SK-N-SH (cell line): ENCODE measurements around the gene C3orf20. TPM values are rescaled to one million over a fixed set of nuclear protein-coding genes. Genes with fewer than 3 reads are reported as not detected.

Source experiments
- CTCF ChIA-PET: fragments of 300-600, 350-600 bp; formaldehyde crosslinking; extraction: SDS; loops from one replicate; lab custom pipeline; 2021; lab: Yijun Ruan, JAX
- POLR2A ChIA-PET: fragments of 350-600 bp; sonication (Branson Sonifier 250); formaldehyde crosslinking; extraction: SDS; loops from one replicate; lab custom pipeline; 2020; ENCODE audit warnings: antibody characterized with exemption, inconsistent platforms; lab: Yijun Ruan, JAX
- DNase-seq: peaks from one replicate; pipeline ENCODE4 v3.0.0; 2012
- H2AFZ ChIP-seq: fragments of 200-600 bp; sonication (generic); 2 replicates; pipeline ENCODE4 v1.8.1; 2016; ENCODE audit warnings: antibody characterized with exemption, mild to moderate bottlenecking, low read depth
- H3F3A ChIP-seq: fragments of 200-600 bp; sonication (generic); replicated peaks from 2 replicates; pipeline ENCODE3; 2016; ENCODE audit warnings: antibody characterized with exemption, mild to moderate bottlenecking; ENCODE audit not compliant: insufficient read depth
- H3K27ac ChIP-seq, 2 experiments: fragments of 200-500 bp in 1 of 2; fragments of 200-600 bp in 1 of 2; sonication (Bioruptor generic) in 1 of 2; sonication (generic), shearing (Covaris generic) in 1 of 2; 2 replicates each; pipeline versions ENCODE4 v1.5.1 to v1.6.1; 2014 to 2016; ENCODE audit warnings: low read depth in 2 of 2, inconsistent platforms in 1 of 2, low read length in 1 of 2, mild to moderate bottlenecking in 1 of 2, mixed read lengths in 1 of 2
- H3K27me3 ChIP-seq: fragments of 200-600 bp; sonication (generic), shearing (Covaris generic); 2 replicates; pipeline ENCODE4 v1.6.1; 2016; ENCODE audit warnings: mixed run types; ENCODE audit not compliant: insufficient read depth
- H3K36me3 ChIP-seq, 2 experiments: fragments of 200-500 bp in 1 of 2; fragments of 200-600 bp in 1 of 2; sonication (Bioruptor generic) in 1 of 2; sonication (generic) in 1 of 2; replicated peaks in 1 of 2; 2 replicates each; pipeline versions ENCODE3 to v1.5.1; 2014 to 2016; ENCODE audit warnings: low read length in 1 of 2, mild to moderate bottlenecking in 1 of 2; ENCODE audit not compliant: insufficient read depth in 2 of 2, control insufficient read depth in 1 of 2
- H3K4me1 ChIP-seq, 2 experiments: fragments of 200-500 bp in 1 of 2; fragments of 200-600 bp in 1 of 2; sonication (Bioruptor generic) in 1 of 2; sonication (generic), shearing (Covaris generic) in 1 of 2; 2 replicates each; pipeline versions ENCODE4 v1.5.1 to v1.6.1; 2014 to 2016; ENCODE audit warnings: low read depth in 1 of 2, low read length in 1 of 2, mixed run types in 1 of 2; ENCODE audit not compliant: insufficient read depth in 2 of 2, control insufficient read depth in 1 of 2
- H3K4me2 ChIP-seq: fragments of 200-600 bp; sonication (generic), shearing (Covaris generic); 2 replicates; pipeline ENCODE4 v1.6.1; 2017; ENCODE audit warnings: mixed run types
- H3K4me3 ChIP-seq, 2 experiments: fragments of 200-500 bp in 1 of 2; fragments of 200-600 bp in 1 of 2; sonication (Bioruptor generic) in 1 of 2; sonication (generic), shearing (Covaris generic) in 1 of 2; 2 replicates each; pipeline versions ENCODE4 v1.5.1 to v1.8.1; 2014 to 2016; ENCODE audit warnings: low read depth in 2 of 2, inconsistent platforms in 1 of 2, low read length in 1 of 2, mild to moderate bottlenecking in 1 of 2, mixed read lengths in 1 of 2, moderate library complexity in 1 of 2
- H3K79me2 ChIP-seq: fragments of 200-600 bp; sonication (generic); 2 replicates; pipeline ENCODE4 v1.8.1; 2017; ENCODE audit warnings: mild to moderate bottlenecking; ENCODE audit not compliant: insufficient read depth
- H3K9ac ChIP-seq: fragments of 200-600 bp; sonication (generic); 2 replicates; pipeline ENCODE4 v1.6.1; 2017; ENCODE audit warnings: mixed run types
- H3K9me2 ChIP-seq: fragments of 200-600 bp; sonication (generic); 2 replicates; pipeline ENCODE4 v1.6.1; 2017; ENCODE audit warnings: mixed run types
- H3K9me3 ChIP-seq: fragments of 200-600 bp; sonication (generic); 2 replicates; pipeline ENCODE4 v1.6.1; 2017; ENCODE audit warnings: mixed run types, mild to moderate bottlenecking, moderate library complexity
- H4K20me1 ChIP-seq: fragments of 200-600 bp; sonication (generic); 2 replicates; pipeline ENCODE4 v1.6.1; 2017; ENCODE audit warnings: mild to moderate bottlenecking, mixed run types; ENCODE audit not compliant: insufficient read depth
- ELF1 ChIP-seq: IDR thresholded peaks from 2 replicates; pipeline ENCODE4 v1.4.0; 2012
- EP300 ChIP-seq, 2 experiments: IDR thresholded peaks; 2 replicates each; pipeline versions ENCODE4 v1.4.0 to v1.6.1; 2012; ENCODE audit warnings: borderline replicate concordance in 1 of 2, low read depth in 1 of 2, low read length in 1 of 2
- EZH2phosphoT487 ChIP-seq: fragments of 200-600 bp; sonication (generic); IDR thresholded peaks from 2 replicates; pipeline ENCODE4 v1.6.1; 2017; ENCODE audit warnings: low read depth, mixed run types, mild to moderate bottlenecking, antibody characterized with exemption, moderate library complexity, borderline replicate concordance
- FOSL2 ChIP-seq: IDR thresholded peaks from 2 replicates; pipeline ENCODE4 v1.4.0; 2012; ENCODE audit warnings: low read depth, mild to moderate bottlenecking, moderate library complexity, borderline replicate concordance
- FOXJ3 ChIP-seq: sonication (generic); formaldehyde crosslinking; IDR thresholded peaks from 2 replicates; pipeline ENCODE4 v1.5.1; 2020; ENCODE audit warnings: mild to moderate bottlenecking, missing genetic modification reagents
- FOXM1 ChIP-seq: IDR thresholded peaks from 2 replicates; pipeline ENCODE4 v1.4.0; 2012; ENCODE audit warnings: low read depth, mild to moderate bottlenecking
- GABPA ChIP-seq: IDR thresholded peaks from 2 replicates; pipeline ENCODE4 v1.4.0; 2012; ENCODE audit warnings: low read depth, mild to moderate bottlenecking
- IRF3 ChIP-seq: fragments of 150-350 bp; IDR thresholded peaks from 2 replicates; pipeline ENCODE4 v1.6.1; 2016; ENCODE audit warnings: mild to moderate bottlenecking, low read depth, low read length
- MAX ChIP-seq: IDR thresholded peaks from 2 replicates; pipeline ENCODE4 v1.4.0; 2012; ENCODE audit warnings: low read depth
- MEF2A ChIP-seq: IDR thresholded peaks from 2 replicates; pipeline ENCODE4 v1.4.0; 2012; ENCODE audit warnings: low read depth, borderline replicate concordance
- MXI1 ChIP-seq: IDR thresholded peaks from 2 replicates; pipeline ENCODE4 v1.6.1; 2012; ENCODE audit warnings: mild to moderate bottlenecking, low read depth, low read length, improper control_type of control experiment
- NFIC ChIP-seq: IDR thresholded peaks from 2 replicates; pipeline ENCODE4 v1.4.0; 2012; ENCODE audit warnings: borderline replicate concordance
- NRF1 ChIP-seq: IDR thresholded peaks from 2 replicates; pipeline ENCODE4 v1.6.1; 2012; ENCODE audit warnings: low read depth, mild to moderate bottlenecking, low read length
- PBX3 ChIP-seq: IDR thresholded peaks from 2 replicates; pipeline ENCODE4; 2012
- RCOR1 ChIP-seq: fragments of 150-350 bp; IDR thresholded peaks from 2 replicates; pipeline ENCODE4 v1.6.1; 2017; ENCODE audit warnings: antibody characterized with exemption, low read length
- RFX5 ChIP-seq: IDR thresholded peaks from 2 replicates; pipeline ENCODE4 v1.6.1; 2012; ENCODE audit warnings: mild to moderate bottlenecking, improper control_type of control experiment, low read length
- RXRA ChIP-seq: IDR thresholded peaks from 2 replicates; pipeline ENCODE4 v1.4.0; 2012; ENCODE audit warnings: low read depth, mild to moderate bottlenecking, borderline replicate concordance
- SIN3A ChIP-seq: IDR thresholded peaks from 2 replicates; pipeline ENCODE4 v1.6.1; 2012; ENCODE audit warnings: low read depth, mild to moderate bottlenecking, low read length, moderate library complexity, borderline replicate concordance
- SMC3 ChIP-seq: IDR thresholded peaks from 2 replicates; pipeline ENCODE4 v1.6.1; 2012; ENCODE audit warnings: low read depth, low read length, improper control_type of control experiment
- TAF1 ChIP-seq: IDR thresholded peaks from 2 replicates; pipeline ENCODE4 v1.6.1; 2012; ENCODE audit warnings: low read depth, mild to moderate bottlenecking, low read length, moderate library complexity, borderline replicate concordance
- TCF12 ChIP-seq: IDR thresholded peaks from 2 replicates; pipeline ENCODE4 v1.4.0; 2012
- TEAD4 ChIP-seq: IDR thresholded peaks from 2 replicates; pipeline ENCODE4 v1.4.0; 2012; ENCODE audit warnings: mild to moderate bottlenecking, borderline replicate concordance; ENCODE audit not compliant: insufficient read depth
- USF1 ChIP-seq: IDR thresholded peaks from 2 replicates; pipeline ENCODE4 v1.4.0; 2012; ENCODE audit warnings: low read depth, borderline replicate concordance
- USF2 ChIP-seq: fragments of 150-350 bp; IDR thresholded peaks from 2 replicates; pipeline ENCODE4 v1.6.1; 2017; ENCODE audit warnings: antibody characterized with exemption, low read length, low read depth, borderline replicate concordance
- YY1 ChIP-seq: IDR thresholded peaks from 2 replicates; pipeline ENCODE4 v1.4.0; 2012; ENCODE audit warnings: low read depth, mild to moderate bottlenecking
- ZBTB33 ChIP-seq: IDR thresholded peaks from 2 replicates; pipeline ENCODE4 v1.4.0; 2012; ENCODE audit warnings: low read depth, borderline replicate concordance
- WGBS: methylation state at CpG from one replicate; pipeline ENCODE4 v1.1.6; 2017; ENCODE audit warnings: low lambda C conversion rate; 5-methylcytosine and 5-hydroxymethylcytosine counted together
- polyA plus RNA-seq, 3 experiments: library from polyadenylated mRNA; depleted of rRNA; stranded (reverse); fragments of >200 nt; gene quantifications; 2 replicates each; pipeline ENCODE4 v1.2.3, GENCODE V29; 2012

Gene C3orf20
- polyA plus RNA-seq, 1 of the 3 experiments (the other 2 are of a cell fraction), result not detected

GRCh38 chr3:14651440-14652251, 23.3 kb upstream of the C3orf20 start, which contains the start of gene CCDC174:
TSS of gene CCDC174 (plus strand) at chr3:14651762. CDS start at chr3:14651837, 75 bp downstream.
- no peaks in the 10 kb centered on the region for H3K9me3 ChIP-seq
- DNase-seq, result peak; percentile 84
- WGBS, result 1% methylated on average over 25 of the region's 47 CpGs
- peak within 1 kb of the TSS; percentile 94 to 99 for H3K4me3 ChIP-seq
- H3K4me2 ChIP-seq, result peak within 1 kb of the TSS; percentile 92
- peaks cover 31% of the 10 kb centered on the region for H3K79me2 ChIP-seq
- peak within 1 kb of the TSS; percentile 77 to 78 for H3K27ac ChIP-seq
- CTCF ChIA-PET, result interaction anchor here (0.6 to 2.0 kb wide), 12 partner anchors 15 to 366 kb away, joined by 3 to 9 read pairs (median 3); partner anchors contain the start of gene C3orf20
- no peaks in the 10 kb centered on the region for H3K27me3 ChIP-seq
- peaks cover 28 to 29% of the 10 kb centered on the region in 2 experiments for H3K36me3 ChIP-seq
- no peaks in the 10 kb centered on the region for H3K9me2 ChIP-seq
- H3K9ac ChIP-seq, result peak within 1 kb of the TSS; percentile 89
- no peaks in the 10 kb centered on the region for H4K20me1 ChIP-seq
- H3F3A ChIP-seq, result peaks cover 4% of the 10 kb centered on the region
- H3K4me1 ChIP-seq, result peaks cover 14 to 16% of the 10 kb centered on the region in 2 experiments; a peak in 3 of 4 replicates
- POLR2A ChIA-PET, result interaction anchor here (0.7 to 1.8 kb wide), 12 partner anchors 12 to 448 kb away, joined by 3 to 6 read pairs (median 5); partner anchors contain the start of gene RBSN
- peak within 1 kb of the TSS; percentile 87 for H2AFZ ChIP-seq
- TF ChIP-seq EP300 (IDR thresholded peaks at IDR 0.05; ENCODE audit: borderline replicate concordance in 1 of 2, low read depth in 1 of 2, low read length in 1 of 2) (peak in 1 of 2 experiments; percentile 60; a peak in 1 of 4 replicates), GABPA (peak; percentile 87), TAF1 (peak; percentile 72), ZBTB33 (peak; percentile 90), NRF1 (peak; percentile 80), NFIC (no peak), MXI1 (peak; percentile 89), USF1 (no peak), RFX5 (no peak), TEAD4 (no peak), FOXJ3 (CRISPR knock-in tag) (peak; percentile 78), PBX3 (no peak), USF2 (no peak), TCF12 (peak; percentile 45; the same call in 1 of the 2 replicates), EZH2phosphoT487 (no peak), YY1 (peak; percentile 100), RCOR1 (0 out of 2 replicates have a peak, but pooled peaks have one; percentile 41), RXRA (no peak), MAX (0 out of 2 replicates have a peak, but pooled peaks have one; percentile 20), IRF3 (no peak), FOSL2 (peak; percentile 31; the same call in 1 of the 2 replicates), MEF2A (no peak), SMC3 (no peak), ELF1 (peak; percentile 99), FOXM1 (no peak), SIN3A (peak; percentile 35; the same call in 1 of the 2 replicates)
